GM21619 (cell line): ENCODE results near the gene MYO16.
"Not testable (repeated sequence)": the region's sequence is repeated elsewhere in the genome, so short reads cannot be mapped to it uniquely, and the experiment has no call there.

Experiments used
- ATAC-seq: cut with Tn5 transposase; IDR thresholded peaks from one replicate; pipeline ENCODE4 v1.9.1; 2021; ENCODE audit not compliant: unreplicated experiment

Gene MYO16

DNA sequence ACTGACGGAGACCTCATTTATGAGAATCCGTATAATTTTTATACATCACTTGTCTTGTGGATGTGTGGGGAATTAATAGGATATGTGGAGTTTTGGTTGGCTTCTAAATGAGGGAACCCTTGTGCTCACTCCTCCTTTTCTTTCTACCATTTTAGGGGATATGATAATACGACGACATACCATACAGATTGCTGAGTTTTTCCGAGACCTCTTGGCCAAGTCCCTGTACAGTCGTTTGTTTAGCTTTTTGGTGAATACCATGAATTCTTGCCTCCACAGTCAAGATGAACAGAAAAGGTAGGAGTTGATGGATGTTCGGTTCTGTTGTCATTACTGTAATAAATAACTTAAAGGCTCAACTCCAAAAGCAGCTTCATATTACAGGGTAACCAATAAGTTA is 335.2 kb downstream of the MYO16 start:
- ATAC-seq = no peak

DNA sequence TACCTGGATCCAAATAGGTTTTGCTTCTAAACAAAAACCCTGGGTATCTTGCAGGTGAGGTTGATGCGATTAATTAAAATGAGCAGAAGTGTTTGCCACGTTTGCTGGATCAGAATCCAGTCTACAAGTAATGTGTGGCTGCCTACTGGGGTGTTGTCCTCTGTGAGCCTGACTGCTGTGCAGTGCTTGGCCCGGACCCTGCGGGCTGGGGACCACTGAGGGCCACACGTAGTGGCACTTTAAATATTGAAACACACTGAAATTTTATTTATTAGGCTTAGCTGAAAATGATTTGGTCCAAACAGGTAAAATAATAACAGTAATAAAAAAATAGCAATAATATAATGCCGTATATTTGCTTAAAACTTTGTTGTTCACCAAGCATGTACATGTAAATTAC is 338.0 kb downstream of the MYO16 start:
- no peak for ATAC-seq

DNA sequence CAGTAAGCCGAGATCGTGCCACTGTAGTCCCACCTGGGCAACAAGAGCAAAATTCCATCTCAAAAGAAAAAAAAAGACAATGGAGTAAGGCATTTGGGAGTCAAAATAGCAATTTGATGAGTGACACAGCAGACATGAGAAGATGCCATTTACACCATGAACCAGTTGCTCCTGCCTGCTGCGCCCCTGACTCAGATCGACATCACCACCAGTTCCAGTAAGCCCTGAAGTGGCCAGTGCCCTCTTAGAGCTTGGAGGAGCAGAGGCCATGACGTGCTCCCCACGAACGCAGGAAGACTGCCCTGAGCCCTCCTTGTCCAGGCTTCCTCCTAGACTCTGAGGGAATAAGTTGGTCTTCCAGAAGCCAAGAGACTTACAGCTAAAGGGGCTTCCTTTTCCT is 339.2 kb downstream of the MYO16 start:
- no peak for ATAC-seq

DNA sequence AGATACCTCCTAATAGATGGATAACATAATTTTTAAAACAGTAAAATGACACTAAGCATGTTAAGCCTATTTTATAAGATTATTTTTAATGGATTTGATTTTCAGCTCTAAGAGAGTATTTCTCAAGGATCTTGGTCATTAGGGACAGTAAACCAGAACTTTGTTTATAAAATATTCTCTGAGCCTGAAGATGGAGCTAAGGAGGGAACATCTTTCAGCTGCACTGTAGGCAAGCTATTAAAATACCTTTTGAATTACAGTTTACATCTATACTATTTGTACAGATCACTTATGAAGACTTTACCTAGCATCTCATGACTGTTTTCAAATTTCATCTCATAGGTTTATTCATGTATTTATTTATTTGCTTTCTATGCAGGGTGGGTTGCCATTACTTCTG is 345.3 kb downstream of the MYO16 start:
- no peak for ATAC-seq

DNA sequence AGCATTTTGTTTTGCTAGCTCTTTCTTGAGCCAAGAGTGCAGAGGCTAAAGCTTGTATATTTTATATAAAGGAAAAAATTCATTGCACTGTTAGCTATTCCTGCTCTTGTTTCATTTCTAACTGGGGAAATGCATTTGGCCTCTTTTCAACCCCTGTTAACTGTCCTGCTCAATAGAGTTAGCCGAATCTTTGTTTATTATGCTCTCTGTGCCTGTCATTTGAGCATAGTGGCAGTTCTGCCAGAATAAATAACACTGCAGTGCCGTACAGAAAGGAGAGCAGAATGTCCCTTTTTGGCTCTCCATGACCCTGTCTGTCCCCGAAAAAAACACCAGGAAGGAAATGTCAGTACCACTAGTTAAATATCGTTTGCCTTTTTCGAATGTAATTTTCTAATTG is 350.8 kb downstream of the MYO16 start:
- ATAC-seq = no peak

DNA sequence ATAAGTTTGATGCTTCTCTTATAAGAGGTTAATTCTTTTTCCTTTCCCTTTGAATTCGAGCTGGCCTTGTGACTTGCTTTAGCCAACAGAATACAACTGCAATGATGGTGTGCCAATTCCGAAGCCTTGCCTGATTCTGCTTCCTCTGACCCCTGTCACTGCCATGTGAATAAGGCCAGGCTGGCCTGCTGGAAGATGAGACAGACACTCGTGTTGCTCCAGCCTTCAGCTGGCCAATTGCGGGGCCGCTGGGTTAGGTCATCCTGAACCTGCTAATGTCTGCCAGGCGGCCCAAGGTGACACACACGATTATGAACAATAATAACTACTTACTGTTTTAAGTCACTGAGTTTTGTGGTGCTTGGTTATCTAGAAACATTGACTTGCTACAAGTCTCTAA is 352.0 kb downstream of the MYO16 start:
- no peak for ATAC-seq

DNA sequence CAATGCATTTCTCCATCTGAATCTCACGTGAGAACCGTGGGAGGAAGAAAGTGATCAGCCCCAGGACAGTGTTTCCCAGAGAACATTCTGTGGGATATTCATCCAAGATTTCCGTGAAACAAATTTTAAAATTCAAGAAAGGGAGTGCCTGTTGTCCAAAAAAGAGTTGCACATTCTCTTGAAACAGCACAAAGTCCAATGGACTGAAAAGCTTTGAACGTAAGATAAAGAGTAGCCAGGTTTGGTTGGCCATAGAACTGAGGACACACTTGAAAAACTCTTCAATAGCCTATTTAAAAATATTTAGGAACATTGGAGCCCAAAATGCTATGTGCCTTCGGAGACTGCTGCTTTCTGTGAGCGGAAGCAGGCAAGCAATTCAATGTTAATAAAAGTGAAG is 353.9 kb downstream of the MYO16 start:
- ATAC-seq = no peak

DNA sequence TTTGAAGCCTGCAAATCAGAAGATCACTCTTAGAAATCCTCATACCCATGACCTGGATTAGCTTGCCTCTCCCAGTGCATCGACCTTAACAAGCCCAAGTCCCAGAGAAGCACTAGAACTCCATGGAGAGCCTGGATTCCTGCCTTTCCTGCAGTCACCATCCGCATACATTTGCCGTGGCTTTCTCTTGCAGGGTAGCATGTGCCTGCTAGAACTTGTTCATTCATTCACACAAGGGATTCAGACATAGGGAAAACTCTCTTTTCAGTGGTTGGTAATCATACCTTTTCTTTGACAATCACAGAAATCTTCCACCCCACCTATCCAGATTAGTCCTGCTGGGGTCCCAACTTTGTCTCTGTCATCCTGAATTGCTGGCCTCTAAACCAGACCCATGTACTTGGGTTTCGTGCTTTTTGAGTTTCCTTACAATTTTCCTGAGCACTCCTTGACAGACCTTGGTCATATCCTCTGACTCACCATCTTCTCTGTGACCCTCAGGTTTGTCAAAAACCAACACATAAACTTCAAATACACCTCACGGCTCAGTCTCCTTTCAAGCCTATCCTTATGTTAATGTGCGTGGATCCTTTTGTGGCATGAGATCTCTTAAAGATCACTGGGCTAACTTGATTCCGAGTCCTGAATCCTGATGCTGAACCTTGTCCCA is 355.0 kb downstream of the MYO16 start:
- ATAC-seq = no peak

DNA sequence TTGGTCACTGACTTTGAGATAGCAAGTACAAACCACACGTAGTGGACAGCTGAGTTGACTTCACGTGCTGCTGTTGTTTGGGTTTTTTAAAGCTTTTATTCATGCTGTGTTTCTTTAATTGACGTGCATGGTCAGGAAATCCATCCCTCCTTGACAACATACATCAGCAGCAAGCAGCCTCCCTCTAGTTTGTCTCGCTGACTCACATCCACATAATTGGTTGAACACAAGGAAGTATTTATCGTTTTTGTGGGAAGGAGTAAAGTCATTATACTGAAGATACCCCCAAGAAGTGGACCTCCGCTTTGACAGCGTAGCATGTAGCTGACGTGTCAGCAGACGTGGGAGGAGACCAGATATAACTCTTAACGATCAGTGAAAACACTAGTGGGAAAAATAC is 355.8 kb downstream of the MYO16 start:
- no peak for ATAC-seq

DNA sequence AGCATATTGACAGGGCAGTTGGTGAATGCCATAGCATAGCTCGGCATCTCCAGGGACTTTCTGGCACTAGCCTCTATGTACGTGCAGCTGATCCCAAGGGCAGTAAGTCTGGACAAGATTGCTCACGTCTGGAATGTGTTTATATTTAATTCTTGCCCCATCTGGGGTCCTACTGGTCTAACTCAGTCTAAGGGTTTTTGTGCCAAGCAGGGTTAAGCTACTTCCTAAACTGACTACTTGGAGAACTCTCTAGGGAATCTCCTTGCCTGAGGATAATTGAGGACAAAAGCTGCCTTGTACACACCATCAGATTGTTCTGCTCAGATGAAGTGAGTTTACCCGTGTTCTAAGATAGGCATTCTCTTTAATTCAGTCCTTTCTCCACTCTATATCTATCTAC is 358.1 kb downstream of the MYO16 start:
- no peak for ATAC-seq

DNA sequence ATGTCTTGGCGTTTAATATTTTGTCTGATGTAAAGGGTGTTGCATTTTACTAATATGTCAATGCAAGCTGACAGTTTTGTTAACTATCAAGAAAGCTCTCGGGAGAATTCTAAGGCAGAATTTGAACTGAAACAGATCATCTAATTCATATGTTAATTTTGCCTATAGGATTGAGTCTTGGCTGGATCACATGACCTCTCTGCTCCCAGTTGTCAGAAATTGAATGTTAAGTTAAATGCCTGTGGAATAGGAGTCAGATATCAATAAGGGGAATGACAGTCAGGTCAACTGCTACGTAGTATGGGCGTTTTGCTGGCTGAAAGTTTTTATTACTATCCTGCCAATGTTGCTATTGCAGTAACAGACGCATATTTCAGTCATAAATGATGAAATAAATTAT is 358.5 kb downstream of the MYO16 start:
- no peak for ATAC-seq

DNA sequence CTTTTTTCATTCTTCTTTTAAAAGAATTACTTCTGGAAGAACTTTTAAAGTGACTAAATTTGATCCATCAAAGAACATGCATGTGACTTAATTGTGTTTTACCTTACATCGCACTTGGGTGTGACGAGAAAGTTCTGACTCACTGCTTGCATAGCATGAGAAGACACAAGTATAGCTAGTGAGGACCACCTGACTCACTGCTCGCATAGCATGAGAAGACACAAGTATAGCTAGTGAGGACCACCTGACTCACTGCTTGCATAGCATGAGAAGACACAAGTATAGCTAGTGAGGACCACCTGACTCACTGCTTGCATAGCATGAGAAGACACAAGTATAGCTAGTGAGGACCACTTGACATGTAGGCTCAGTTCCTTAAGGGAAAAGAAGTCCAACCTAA is 362.0 kb downstream of the MYO16 start:
- ATAC-seq = not testable (repeated sequence)

DNA sequence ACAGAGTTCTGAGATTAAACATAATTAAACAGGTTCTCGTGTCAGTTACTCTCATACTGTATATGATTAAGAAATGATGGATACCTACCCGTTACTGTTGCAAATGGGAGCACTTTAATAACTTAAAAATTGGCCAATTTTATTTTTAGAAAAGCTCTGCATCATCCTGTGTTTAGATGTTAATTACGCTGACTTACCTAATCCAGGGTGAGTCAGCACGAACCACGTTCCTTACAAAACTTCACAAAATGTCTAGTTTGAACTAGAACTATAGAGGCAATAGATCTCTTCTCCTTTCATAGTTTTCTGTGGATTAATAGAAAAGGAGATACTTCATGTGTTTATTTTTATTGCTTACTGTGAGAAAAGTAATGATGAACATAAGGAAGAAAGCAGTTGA is 363.9 kb downstream of the MYO16 start:
- ATAC-seq = no peak

DNA sequence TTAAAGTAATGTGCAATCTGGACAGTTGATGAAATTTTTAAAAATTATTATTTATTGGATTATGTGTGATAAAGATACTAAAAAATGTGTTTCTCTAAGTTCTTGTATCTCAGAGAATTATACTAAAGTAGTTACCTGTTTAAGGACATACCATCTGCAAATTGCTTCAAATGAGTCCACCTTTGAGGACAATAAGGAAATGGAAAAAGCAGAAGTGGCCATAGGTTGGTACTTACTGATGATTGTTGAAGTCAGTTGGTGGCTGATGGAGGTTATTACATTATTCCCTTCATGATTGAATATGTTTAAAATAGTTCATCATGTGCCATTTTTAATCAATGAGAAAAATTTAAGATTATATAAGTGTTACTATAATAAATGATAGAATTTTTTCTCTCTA is 367.0 kb downstream of the MYO16 start:
- no peak for ATAC-seq

DNA sequence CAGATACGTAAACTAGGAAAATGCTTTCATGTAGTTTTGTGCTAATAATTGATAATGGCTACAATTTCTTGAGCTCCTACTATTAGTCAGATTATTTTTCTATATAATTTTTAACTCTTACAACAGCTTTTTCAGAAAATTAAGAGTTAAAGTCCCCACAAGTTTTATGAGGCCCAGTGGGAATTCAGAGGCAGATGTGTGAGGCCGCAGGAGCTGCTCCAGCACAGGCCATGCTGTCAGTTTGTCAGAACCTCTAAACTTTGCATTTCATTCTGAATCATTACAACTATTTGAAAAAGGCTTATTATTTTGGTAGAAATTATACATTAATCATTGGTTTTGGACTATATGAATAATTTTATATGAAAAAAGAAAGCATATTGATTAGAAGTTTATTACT is 370.8 kb downstream of the MYO16 start:
- no peak for ATAC-seq

DNA sequence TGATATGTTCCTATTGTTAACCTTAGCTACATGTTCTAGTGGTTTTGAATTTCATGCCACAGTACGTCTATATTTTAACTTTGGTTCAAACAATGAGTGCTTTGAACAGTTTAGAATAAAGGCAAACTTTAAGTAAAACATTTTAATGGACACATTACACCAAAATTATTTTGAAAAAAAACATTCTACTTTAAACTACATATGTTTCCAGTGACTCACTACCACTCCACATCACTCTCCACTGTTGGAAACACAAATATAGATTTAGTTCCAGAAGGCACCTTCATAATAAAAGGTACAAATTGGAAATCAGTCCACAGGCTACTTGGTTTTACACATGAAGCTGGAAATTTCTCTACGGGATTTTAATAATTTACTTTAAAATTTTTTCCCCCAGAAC is 373.5 kb downstream of the MYO16 start:
- ATAC-seq = no peak

DNA sequence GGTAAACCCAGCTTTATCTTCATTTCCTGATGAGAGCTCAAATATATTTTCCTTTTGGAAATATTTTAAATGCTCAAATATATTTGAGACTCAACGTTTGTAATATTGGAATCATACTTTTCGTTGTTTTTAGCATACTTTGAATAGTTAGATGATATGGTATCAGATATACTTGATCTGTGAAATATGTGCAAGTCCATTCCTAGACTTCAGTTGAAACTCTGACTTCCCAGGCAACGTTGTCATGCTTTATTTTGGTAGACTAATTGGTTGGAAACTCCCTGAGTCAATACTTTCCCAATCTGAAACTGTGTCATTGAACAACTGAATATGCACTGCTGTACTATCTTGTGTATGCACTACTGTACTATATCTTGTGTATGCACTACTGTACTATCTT is 378.5 kb downstream of the MYO16 start:
- ATAC-seq = no peak

DNA sequence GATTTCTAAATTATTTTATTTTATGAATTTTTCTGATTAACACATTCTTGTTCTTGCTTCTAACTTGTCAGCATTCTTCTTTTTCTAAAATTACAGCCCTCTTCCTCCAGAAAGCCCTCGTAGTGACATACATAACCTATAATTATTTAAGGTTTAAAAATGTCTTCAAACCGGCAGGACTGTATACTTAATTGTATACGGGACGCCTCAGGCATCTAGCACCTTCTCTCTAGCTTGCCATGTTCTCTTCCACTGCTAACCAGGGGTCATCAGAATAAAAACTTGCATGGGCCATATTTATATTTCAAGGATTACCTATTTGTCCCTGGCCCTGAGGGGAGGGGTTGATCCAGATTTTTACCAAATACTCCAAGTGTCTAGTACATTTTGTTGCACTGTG is 380.3 kb downstream of the MYO16 start:
- no peak for ATAC-seq

DNA sequence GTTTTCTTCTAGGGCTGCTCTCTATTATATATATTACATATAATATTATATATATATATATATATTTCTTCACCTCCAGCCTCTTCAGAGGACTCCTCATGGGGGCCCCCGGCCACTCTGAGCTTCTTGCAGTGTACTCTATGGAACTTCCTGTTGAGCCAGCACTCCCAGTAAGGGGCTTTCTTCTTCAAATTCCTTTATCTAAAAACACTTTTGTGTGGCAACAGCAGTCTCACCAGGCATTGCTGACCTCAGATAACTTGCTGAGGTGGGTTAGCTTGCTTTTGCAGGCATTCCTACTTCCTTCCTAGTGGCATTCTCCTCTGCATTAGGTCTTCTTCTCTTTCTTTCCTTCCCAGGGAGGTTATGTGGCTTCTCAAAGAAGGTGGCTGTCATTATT is 381.5 kb downstream of the MYO16 start:
- no peak for ATAC-seq

DNA sequence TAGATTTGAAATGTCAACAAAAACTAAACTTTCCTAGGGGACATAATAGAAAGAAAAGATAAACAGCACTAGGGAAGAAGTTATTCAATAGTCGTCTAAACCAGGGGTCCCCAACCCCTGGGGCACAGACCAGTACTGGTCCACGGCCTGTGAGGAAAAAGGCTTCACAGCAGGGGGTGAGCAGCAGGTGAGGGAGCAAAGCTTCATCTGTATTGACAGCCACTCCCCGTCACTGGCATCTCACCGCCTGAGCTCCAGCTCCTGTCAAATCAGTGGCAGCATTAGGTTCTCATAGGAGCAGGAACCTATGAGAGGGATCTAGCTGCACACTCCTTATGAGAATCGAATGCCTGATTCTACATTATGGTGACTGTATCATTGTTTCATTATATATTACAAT is 382.7 kb downstream of the MYO16 start:
- no peak for ATAC-seq

DNA sequence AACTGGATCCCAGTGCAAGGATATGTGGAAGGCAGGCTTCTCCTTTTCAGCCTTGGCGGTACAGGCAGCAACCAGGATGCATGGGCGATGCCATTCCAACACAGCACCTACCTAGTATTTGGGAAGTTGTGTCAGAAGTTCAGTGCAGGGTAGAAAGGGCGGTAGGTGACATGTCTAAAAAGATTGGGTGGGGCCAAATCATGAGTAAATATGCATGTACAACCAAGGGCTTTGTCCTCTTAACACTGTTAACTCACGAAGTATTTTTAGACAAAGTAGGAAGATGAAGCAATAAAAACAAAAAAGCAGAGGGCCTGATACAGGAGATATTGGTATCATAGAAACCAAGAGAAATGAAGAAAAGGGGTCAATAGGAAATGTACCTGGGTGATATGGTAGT is 392.1 kb downstream of the MYO16 start:
- no peak for ATAC-seq

DNA sequence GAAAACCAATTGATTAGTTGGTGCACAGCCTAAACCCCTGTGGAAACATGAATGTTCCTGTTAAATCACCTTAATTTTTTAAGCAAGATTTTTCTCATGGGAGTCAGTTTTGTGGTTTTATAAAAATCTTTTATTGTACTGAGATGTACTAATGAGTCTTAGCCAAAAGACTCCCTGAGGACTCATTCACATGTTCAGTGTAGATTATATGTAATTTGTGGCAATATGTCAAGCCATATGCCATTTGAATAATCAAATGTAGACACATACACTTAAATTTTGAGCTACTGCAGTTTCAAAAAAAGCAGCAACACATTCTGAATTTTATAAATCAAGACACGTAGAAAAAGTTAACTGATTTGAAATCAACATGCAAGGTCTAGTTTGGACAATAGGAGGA is 395.2 kb downstream of the MYO16 start:
- ATAC-seq = no peak

DNA sequence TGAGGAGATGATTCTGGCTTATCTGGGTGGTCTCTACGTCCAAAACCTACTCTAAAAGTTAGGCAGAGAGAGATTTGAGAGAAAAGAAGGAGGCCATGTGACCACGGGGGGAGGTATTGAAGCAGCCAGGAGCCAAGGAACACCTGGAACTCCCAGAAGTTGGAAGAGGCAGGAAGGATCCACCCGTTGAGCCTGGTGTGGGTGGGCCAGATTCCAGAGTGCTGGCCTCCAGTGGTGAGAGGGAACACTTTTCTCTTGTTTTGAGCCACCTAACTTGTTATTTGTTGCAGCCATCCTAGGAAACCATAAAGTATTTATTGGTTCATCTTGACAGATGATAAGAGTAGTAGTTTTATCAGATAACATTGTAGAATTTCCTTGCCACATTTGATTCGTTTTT is 396.9 kb downstream of the MYO16 start:
- ATAC-seq = no peak

DNA sequence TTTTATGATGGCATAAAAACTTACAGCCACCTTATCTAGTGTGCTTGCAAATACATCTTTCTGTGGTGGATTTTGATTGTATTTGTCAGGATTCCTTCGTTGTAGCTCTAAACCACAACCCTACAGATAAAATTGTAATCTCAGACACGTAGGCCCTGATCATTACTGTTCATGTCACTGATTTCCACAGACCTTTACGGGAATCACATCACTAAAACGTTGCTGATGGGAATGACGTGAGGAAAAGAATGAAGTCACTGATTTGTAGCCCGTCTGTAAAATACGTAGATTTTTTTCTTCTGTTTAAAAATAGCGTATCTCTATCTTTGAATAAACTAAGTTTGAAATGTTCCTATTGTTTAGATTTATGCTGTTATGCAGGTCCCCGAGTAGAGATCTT is 399.2 kb downstream of the MYO16 start:
- no peak for ATAC-seq
